ENCODE results near the gene C1QBP. TPM values are rescaled to one million over a fixed set of nuclear protein-coding genes. Genes with fewer than 3 reads are reported as not detected.

C1QBP gene
- total RNA-seq, 2 experiments from 2014 or later = 59.9 to 62.9 TPM

GRCh38 chr17:5446786-5447185 lies 7.8 kb upstream of the C1QBP start:
- no peaks in the 10 kb centered on the region for H3K4me1 ChIP-seq (ENCODE audit: insufficient read depth, low read length)
- peaks cover 56% of the 10 kb centered on the region for H3K36me3 ChIP-seq (ENCODE audit: insufficient read depth, low read length)
- Mint-ChIP-seq H3K4me1 (ENCODE audit: low read depth) (no peaks in the 10 kb centered on the region), H3K4me3 (no peak overlapping the region), H3K9me3 (no peaks in the 10 kb centered on the region), H3K36me3 (ENCODE audit: low read depth) (peaks cover 81% of the 10 kb centered on the region), H3K27me3 (no peaks in the 10 kb centered on the region), H3K27ac (no peak overlapping the region)
- no peaks in the 10 kb centered on the region for H3K9me3 ChIP-seq (ENCODE audit: control insufficient read depth in 1 of 2, insufficient read depth in 1 of 2, low read length in 2 of 2)
- intact Hi-C loops (cut with DNase I, micrococcal nuclease) = loop anchor here in 1 of 2 experiments (10.0 kb wide), 1 partner anchor 978 kb away; no protein-coding TSS in a partner anchor
- no peak overlapping the region for H3K27ac ChIP-seq (ENCODE audit: low read depth in 1 of 2, low read length in 2 of 2)
- no peak for ATAC-seq (ENCODE audit: poor library complexity)
- CTCF ChIA-PET = no interaction called here
- no peak overlapping the region for H3K4me3 ChIP-seq (ENCODE audit: low read length)
- TF ChIP-seq, protein P1, sequence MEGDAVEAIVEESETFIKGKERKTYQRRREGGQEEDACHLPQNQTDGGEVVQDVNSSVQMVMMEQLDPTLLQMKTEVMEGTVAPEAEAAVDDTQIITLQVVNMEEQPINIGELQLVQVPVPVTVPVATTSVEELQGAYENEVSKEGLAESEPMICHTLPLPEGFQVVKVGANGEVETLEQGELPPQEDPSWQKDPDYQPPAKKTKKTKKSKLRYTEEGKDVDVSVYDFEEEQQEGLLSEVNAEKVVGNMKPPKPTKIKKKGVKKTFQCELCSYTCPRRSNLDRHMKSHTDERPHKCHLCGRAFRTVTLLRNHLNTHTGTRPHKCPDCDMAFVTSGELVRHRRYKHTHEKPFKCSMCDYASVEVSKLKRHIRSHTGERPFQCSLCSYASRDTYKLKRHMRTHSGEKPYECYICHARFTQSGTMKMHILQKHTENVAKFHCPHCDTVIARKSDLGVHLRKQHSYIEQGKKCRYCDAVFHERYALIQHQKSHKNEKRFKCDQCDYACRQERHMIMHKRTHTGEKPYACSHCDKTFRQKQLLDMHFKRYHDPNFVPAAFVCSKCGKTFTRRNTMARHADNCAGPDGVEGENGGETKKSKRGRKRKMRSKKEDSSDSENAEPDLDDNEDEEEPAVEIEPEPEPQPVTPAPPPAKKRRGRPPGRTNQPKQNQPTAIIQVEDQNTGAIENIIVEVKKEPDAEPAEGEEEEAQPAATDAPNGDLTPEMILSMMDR (IDR thresholded peaks at IDR 0.05) = no peak
- POLR2A ChIA-PET = no interaction called here
- H3K27me3 ChIP-seq (ENCODE audit: control insufficient read depth in 1 of 2, insufficient read depth in 2 of 2, low read length in 2 of 2) = no peaks in the 10 kb centered on the region
- no peak for DNase-seq

- TF ChIP-seq, protein P1 (IDR thresholded peaks at IDR 0.05) = no peak
- Mint-ChIP-seq H3K36me3 (ENCODE audit: low read depth) (peaks cover 59% of the 10 kb centered on the region), H3K4me3 (no peak overlapping the region), H3K27me3 (no peaks in the 10 kb centered on the region), H3K9me3 (no peaks in the 10 kb centered on the region), H3K27ac (no peak overlapping the region), H3K4me1 (ENCODE audit: low read depth) (peaks cover 8% of the 10 kb centered on the region)
- Histone ChIP-seq H3K36me3 (ENCODE audit: insufficient read depth, low read length) (peaks cover 44% of the 10 kb centered on the region), H3K4me3 (ENCODE audit: low read length) (no peak overlapping the region), H3K9me3 (ENCODE audit: control insufficient read depth in 1 of 2, insufficient read depth in 1 of 2, low read length in 2 of 2) (no peaks in the 10 kb centered on the region), H3K27ac (ENCODE audit: low read depth in 1 of 2, low read length in 2 of 2) (no peak overlapping the region), H3K4me1 (ENCODE audit: insufficient read depth, low read length) (peaks cover 8% of the 10 kb centered on the region), H3K27me3 (ENCODE audit: control insufficient read depth in 1 of 2, insufficient read depth in 2 of 2, low read length in 2 of 2) (no peaks in the 10 kb centered on the region)
- no peak for DNase-seq
- no peak for ATAC-seq (ENCODE audit: poor library complexity)
- POLR2A ChIA-PET = no interaction called here
- intact Hi-C loops (cut with DNase I, micrococcal nuclease) = loop anchor here in 1 of 2 experiments (10.0 kb wide), 1 partner anchor 981 kb away; no protein-coding TSS in a partner anchor
- CTCF ChIA-PET = no interaction called here
Observed at GRCh38 chr17:5444209-5444608, 5.3 kb upstream of the C1QBP start.

- TF ChIP-seq, protein P1 (IDR thresholded peaks at IDR 0.05) = no peak
- Histone ChIP-seq H3K9me3 (ENCODE audit: control insufficient read depth in 1 of 2, insufficient read depth in 1 of 2, low read length in 2 of 2) (no peaks in the 10 kb centered on the region), H3K4me1 (ENCODE audit: insufficient read depth, low read length) (peaks cover 10% of the 10 kb centered on the region), H3K27me3 (ENCODE audit: control insufficient read depth in 1 of 2, insufficient read depth in 2 of 2, low read length in 2 of 2) (no peaks in the 10 kb centered on the region), H3K27ac (ENCODE audit: low read depth in 1 of 2, low read length in 2 of 2) (no peak overlapping the region), H3K36me3 (ENCODE audit: insufficient read depth, low read length) (peaks cover 40% of the 10 kb centered on the region), H3K4me3 (ENCODE audit: low read length) (no peak overlapping the region)
- DNase-seq (no peak), ATAC-seq (ENCODE audit: poor library complexity) (no peak)
- H3K27ac Mint-ChIP-seq = no peak overlapping the region
- H3K36me3 Mint-ChIP-seq (ENCODE audit: low read depth) = peaks cover 54% of the 10 kb centered on the region
- ChIA-PET POLR2A (no interaction called here), CTCF (no interaction called here)
- intact Hi-C loops (cut with DNase I, micrococcal nuclease) = loop anchor here in 1 of 2 experiments (10.0 kb wide), 1 partner anchor 981 kb away; no protein-coding TSS in a partner anchor
- H3K4me3 Mint-ChIP-seq = no peak overlapping the region
- peaks cover 10% of the 10 kb centered on the region for H3K4me1 Mint-ChIP-seq (ENCODE audit: low read depth)
- no peaks in the 10 kb centered on the region for H3K27me3 Mint-ChIP-seq
- no peaks in the 10 kb centered on the region for H3K9me3 Mint-ChIP-seq
Observed at GRCh38 chr17:5443728-5444127, 4.8 kb upstream of the C1QBP start.
